Endothelial cell of umbilical vein (primary cell): ENCODE data around the gene GANAB. TPM values are rescaled to one million over a fixed set of nuclear protein-coding genes. Genes with fewer than 3 reads are reported as not detected.

ENCODE experiments used
- BruUV-seq: library from RNA; stranded (reverse); fragments of 400-500 nt; replicated peaks from 2 replicates; lab custom pipeline; 2021; lab: Mats Ljungman, UMichigan
- CTCF ChIA-PET: fragments of 300-600, 350-600 bp; sonication (Branson Sonifier 250); formaldehyde crosslinking; loops from one replicate; lab custom pipeline; 2021; ENCODE audit warnings: antibody characterized with exemption, inconsistent platforms; lab: Charles Lee
- POLR2A ChIA-PET: fragments of 300-600, 350-600 bp; sonication (Branson Sonifier 250); formaldehyde crosslinking; loops from one replicate; lab custom pipeline; 2021; ENCODE audit warnings: antibody characterized with exemption, inconsistent platforms; lab: Charles Lee
- DNase-seq: peaks from one replicate; pipeline ENCODE4 v3.0.0-alpha.2; 2011; ENCODE audit warnings: low read depth, low spot score
- FAIRE-seq: peaks from 2 replicates; lab custom pipeline; 2011; peaks lifted over from hg19 to GRCh38; lab: Jason Lieb, UNC
- H2AFZ ChIP-seq: 2 replicates; pipeline ENCODE4 v1.6.0; 2012; ENCODE audit warnings: low read depth, low read length, control low read depth, inconsistent platforms
- H3K27ac ChIP-seq: 2 replicates; pipeline ENCODE4 v1.5.1; 2011; ENCODE audit warnings: low read depth, mild to moderate bottlenecking, control low read depth, low read length, moderate library complexity; ENCODE audit not compliant: insufficient read depth
- H3K27me3 ChIP-seq, 2 experiments: 2 replicates each; pipeline versions ENCODE4 v1.6.0 to v1.6.1; 2011; ENCODE audit warnings: low read length in 2 of 2, mixed read lengths in 1 of 2; ENCODE audit not compliant: control insufficient read depth in 2 of 2, insufficient read depth in 2 of 2
- H3K36me3 ChIP-seq, 2 experiments: 2 replicates in 1 of 2; 3 replicates in 1 of 2; pipeline ENCODE4 v1.5.1; 2011; ENCODE audit warnings: low read length in 2 of 2, mild to moderate bottlenecking in 1 of 2, moderate library complexity in 1 of 2; ENCODE audit not compliant: control insufficient read depth in 2 of 2, insufficient read depth in 2 of 2; ENCODE audit errors: extremely low read depth in 1 of 2
- H3K4me1 ChIP-seq: 3 replicates; pipeline ENCODE4 v1.5.1; 2011; ENCODE audit warnings: mild to moderate bottlenecking, low read length; ENCODE audit not compliant: control insufficient read depth, insufficient read depth; ENCODE audit errors: extremely low read depth
- H3K4me2 ChIP-seq: 2 replicates; pipeline ENCODE4 v1.6.1; 2011; ENCODE audit warnings: low read length, control low read depth, mixed read lengths; ENCODE audit not compliant: insufficient read depth
- H3K4me3 ChIP-seq, 3 experiments: fragments of 200-600 bp in 1 of 3; sonication (generic), shearing (Covaris generic) in 1 of 3; replicated peaks in 1 of 3; 2 replicates each; pipeline ENCODE4 v1.5.1; 2011 to 2016; ENCODE audit warnings: control low read depth in 3 of 3, low read length in 3 of 3, mild to moderate bottlenecking in 2 of 3, inconsistent platforms in 1 of 3, low read depth in 1 of 3, moderate library complexity in 1 of 3; ENCODE audit not compliant: insufficient read depth in 1 of 3
- H3K79me2 ChIP-seq: 2 replicates; pipeline ENCODE4 v1.6.0; 2012; ENCODE audit warnings: low read length, inconsistent platforms; ENCODE audit not compliant: control insufficient read depth, insufficient read depth
- H3K9ac ChIP-seq: replicated peaks from 2 replicates; pipeline ENCODE3; 2011; ENCODE audit warnings: low read length, control low read depth; ENCODE audit not compliant: insufficient read depth; ENCODE audit errors: extremely low read depth
- H3K9me1 ChIP-seq: replicated peaks from 3 replicates; pipeline ENCODE4 v1.6.0; 2011; ENCODE audit warnings: mild to moderate bottlenecking, low read length; ENCODE audit not compliant: control insufficient read depth, insufficient read depth; ENCODE audit errors: extremely low read depth
- H3K9me3 ChIP-seq: replicated peaks from 2 replicates; pipeline ENCODE4 v1.5.1; 2012; ENCODE audit warnings: low read length, inconsistent platforms; ENCODE audit not compliant: control insufficient read depth, insufficient read depth
- H4K20me1 ChIP-seq: replicated peaks from 2 replicates; pipeline ENCODE3; 2011; ENCODE audit warnings: mild to moderate bottlenecking, low read length; ENCODE audit not compliant: control insufficient read depth, insufficient read depth; ENCODE audit errors: extremely low read depth
- CTCF ChIP-seq, 2 donors: IDR thresholded peaks; 1 replicate in 1 of 2; 2 replicates in 1 of 2; pipeline ENCODE4 v1.5.1; 2011; ENCODE audit warnings: low read length in 2 of 2, mild to moderate bottlenecking in 2 of 2, moderate library complexity in 2 of 2, control low read depth in 1 of 2, inconsistent platforms in 1 of 2, low read depth in 1 of 2; ENCODE audit not compliant: insufficient read depth in 1 of 2; ENCODE audit errors: extremely low read depth in 1 of 2
- EZH2 ChIP-seq: IDR thresholded peaks from 2 replicates; pipeline ENCODE4 v1.6.1; 2012; ENCODE audit warnings: borderline replicate concordance, low read depth, mild to moderate bottlenecking, moderate library complexity, low read length, inconsistent platforms; ENCODE audit not compliant: severe bottlenecking
- FOS ChIP-seq: IDR thresholded peaks from 2 replicates; pipeline ENCODE4 v1.6.1; 2011; ENCODE audit warnings: mild to moderate bottlenecking, low read length, moderate library complexity, borderline replicate concordance; ENCODE audit not compliant: insufficient read depth
- GATA2 ChIP-seq: IDR thresholded peaks from 2 replicates; pipeline ENCODE4 v1.7.0; 2011; ENCODE audit warnings: low read depth, mild to moderate bottlenecking, moderate library complexity, mixed read lengths, low read length; ENCODE audit not compliant: insufficient read length, insufficient read depth
- JUN ChIP-seq: IDR thresholded peaks from 2 replicates; pipeline ENCODE4 v1.6.1; 2011; ENCODE audit warnings: borderline replicate concordance, low read depth; ENCODE audit not compliant: insufficient read length, insufficient read depth
- MAX ChIP-seq: IDR thresholded peaks from 2 replicates; pipeline ENCODE4 v1.6.1; 2011; ENCODE audit not compliant: insufficient read depth, insufficient read length
- MYC ChIP-seq: IDR thresholded peaks from one replicate; pipeline ENCODE4 v1.6.1; 2011; ENCODE audit warnings: mild to moderate bottlenecking, low read depth, low read length
- POLR2A ChIP-seq: IDR thresholded peaks from 2 replicates; pipeline ENCODE4 v1.6.1; 2012; ENCODE audit warnings: low read depth, mild to moderate bottlenecking, control low read depth, low read length
- POLR2AphosphoS5 ChIP-seq: IDR thresholded peaks from 2 replicates; pipeline ENCODE4 v1.6.1; 2012; ENCODE audit warnings: low read depth, mild to moderate bottlenecking, control low read depth, low read length, moderate library complexity; ENCODE audit not compliant: insufficient read depth
- dilution Hi-C: fragments of 300-500 bp; cut with MboI; formaldehyde crosslinking; loops from one replicate; pipeline ENCODE4 v1.15.0; 2019; ENCODE audit warnings: low sequenced_read_pairs; ENCODE audit not compliant: extremely low pct_ligation_motif_present
- intact Hi-C: fragments of 100-400 bp; cut with micrococcal nuclease; formaldehyde crosslinking; loops from one replicate; pipeline ENCODE4 v1.10.0; 2022
- polyA plus RNA-seq, 4 experiments: library from polyadenylated mRNA; depleted of rRNA in 3 of 4; stranded (reverse) in 3 of 4; unstranded in 1 of 4; fragments of >200 nt; gene quantifications; 2 replicates each; pipeline versions ENCODE4 v1.2.1 to v1.2.3, GENCODE V29; 2011 to 2012; ENCODE audit warnings: missing spikeins in 1 of 4
- total RNA-seq: library from RNA; stranded (reverse); gene quantifications from 2 replicates; pipeline ENCODE4 v1.2.3, GENCODE V29; 2021

The GANAB gene
- total and polyA plus RNA-seq, 2 donors (not counting 3 experiments of a cell fraction or from before 2014, with no cell fraction given) = 389 to 455 TPM

GRCh38 chr11:62646825-62647608, 604 bp upstream of the GANAB start:
- no peak overlapping the region for H3K4me3 ChIP-seq
- no peaks in the 10 kb centered on the region for H4K20me1 ChIP-seq
- H2AFZ ChIP-seq = no peak overlapping the region
- H3K4me2 ChIP-seq = no peak overlapping the region
- no peaks in the 10 kb centered on the region for H3K27me3 ChIP-seq
- POLR2A ChIA-PET = interaction anchor here (0.6 to 2.7 kb wide), 8 partner anchors 18 to 194 kb away, joined by 3 to 41 read pairs (median 4); partner anchors contain the start of genes C11orf98, CSKMT, TUT1 and UQCC3
- no peaks in the 10 kb centered on the region for H3K9me3 ChIP-seq
- DNase-seq = no peak
- no TSS peak for BruUV-seq
- FAIRE-seq = no peak
- CTCF ChIA-PET = interaction anchor here (0.8 to 1.5 kb wide), 2 partner anchors 36 to 43 kb away, joined by 3 read pairs; no protein-coding TSS in a partner anchor
- dilution Hi-C loops (no loop called here), intact Hi-C loops (loop anchor here (1.0 kb wide), 4 partner anchors 25 to 80 kb away; partner anchors contain the start of genes EEF1G and HNRNPUL2)
- H3K79me2 ChIP-seq = peaks cover 44% of the 10 kb centered on the region
- peaks cover 15 to 25% of the 10 kb centered on the region in 2 experiments for H3K36me3 ChIP-seq
- no peaks in the 10 kb centered on the region for H3K9me1 ChIP-seq
- no peak overlapping the region for H3K9ac ChIP-seq
- TF ChIP-seq EZH2 = no peak
- no peak for TF ChIP-seq GATA2
- TF ChIP-seq FOS = no peak
- TF ChIP-seq POLR2AphosphoS5 = no peak
- TF ChIP-seq JUN = no peak
- no peak for TF ChIP-seq MYC
- TF ChIP-seq POLR2A = no peak
- TF ChIP-seq CTCF (IDR thresholded peaks at IDR 0.05; ENCODE audit: extremely low read depth in 1 of 2, insufficient read depth in 1 of 2, low read depth in 1 of 2, low read length in 2 of 2) = no peak
- no peak for TF ChIP-seq MAX
- no peak overlapping the region for H3K27ac ChIP-seq
- H3K4me1 ChIP-seq = peaks cover 13% of the 10 kb centered on the region
